ENCODE measurements around the gene NACA.

NACA gene

GRCh38 chr12:56724972-56725722 lies at the start of gene NACA:
NACA (minus strand) TSS chr12:56725299; CDS start chr12:56724521, 778 bp downstream.
- Histone ChIP-seq H3K36me3 (ENCODE audit: control insufficient read depth in 2 of 2, insufficient read depth in 1 of 2, low read length in 2 of 2) (peaks cover 23 to 71% of the 10 kb centered on the region in 2 experiments), H3K9me3 (ENCODE audit: control insufficient read depth, insufficient read depth, low read depth, low read length) (no peaks in the 10 kb centered on the region), H3K4me1 (ENCODE audit: control insufficient read depth, insufficient read depth, low read length) (peaks cover 7% of the 10 kb centered on the region; the same call in 1 of the 2 replicates), H3K27ac (ENCODE audit: extremely low read depth, low read depth, low read length) (peak within 1 kb of the TSS; percentile 99), H3K4me3 (ENCODE audit: low read depth, low read length) (peak within 1 kb of the TSS; percentile 73)
- ChIA-PET CTCF (interaction anchor here (0.6 to 1.7 kb wide), 5 partner anchors 57 to 387 kb away, joined by 3 to 9 read pairs (median 5); partner anchors contain the start of gene STAT6), POLR2A (interaction anchor here (0.5 to 5.1 kb wide), 25 partner anchors 9 to 751 kb away, joined by 3 to 63 read pairs (median 5); partner anchors contain the start of genes ATP5F1B, LRP1, PRIM1 and PTGES3)
- peak; percentile 59; the same call in 1 of the 2 replicates for TF ChIP-seq ZNF580 (tag by site-specific recombination; IDR thresholded peaks at IDR 0.05)
- TF ChIP-seq ZNF785 (tag by site-specific recombination; IDR thresholded peaks at IDR 0.05): no peak; the same call in 1 of the 2 replicates
- TF ChIP-seq ZNF24 (tag by site-specific recombination; IDR thresholded peaks at IDR 0.05): peak; percentile 42
- peak; percentile 62 for TF ChIP-seq ZNF660 (tag by site-specific recombination; IDR thresholded peaks at IDR 0.05)
- TF ChIP-seq ZNF555 (tag by site-specific recombination; conservative IDR thresholded peaks at IDR 0.05): no peak
- peak; percentile 86 for TF ChIP-seq ZFHX2 (tag by site-specific recombination; conservative IDR thresholded peaks at IDR 0.05)
- TF ChIP-seq ZNF335 (tag by site-specific recombination; conservative IDR thresholded peaks at IDR 0.05): peak; percentile 83
- peak; percentile 92 for TF ChIP-seq SP3 (tag by site-specific recombination; IDR thresholded peaks at IDR 0.05)
- TF ChIP-seq ZBTB17 (tag by site-specific recombination; IDR thresholded peaks at IDR 0.05): peak; percentile 96
- peak; percentile 68; the same call in 1 of the 2 replicates for TF ChIP-seq ZNF610 (tag by site-specific recombination; IDR thresholded peaks at IDR 0.05; ENCODE audit: borderline replicate concordance)
- peak; percentile 64; the same call in 1 of the 2 replicates for TF ChIP-seq ZNF121 (tag by site-specific recombination; IDR thresholded peaks at IDR 0.05)
- TF ChIP-seq YY1 (tag by site-specific recombination; IDR thresholded peaks at IDR 0.05): peak; percentile 98
- TF ChIP-seq ZBTB1 (tag by site-specific recombination; IDR thresholded peaks at IDR 0.05): 0 out of 2 replicates have a peak, but pooled peaks have one; percentile 53
- no peak for TF ChIP-seq ZNF174 (tag by site-specific recombination; IDR thresholded peaks at IDR 0.05)
- peak; percentile 83; the same call in 1 of the 2 replicates for TF ChIP-seq ZNF280D (tag by site-specific recombination; IDR thresholded peaks at IDR 0.05)
- TF ChIP-seq ZNF530 (tag by site-specific recombination; IDR thresholded peaks at IDR 0.05; ENCODE audit: low read depth): no peak
- TF ChIP-seq PBX3 (CRISPR knock-in tag; IDR thresholded peaks at IDR 0.05): no peak
- TF ChIP-seq GLIS1 (tag by site-specific recombination; IDR thresholded peaks at IDR 0.05): peak; percentile 72
- TF ChIP-seq KLF9 (tag by site-specific recombination; IDR thresholded peaks at IDR 0.05; ENCODE audit: low read depth): peak; percentile 79
- no peak for TF ChIP-seq ZNF416 (tag by site-specific recombination; IDR thresholded peaks at IDR 0.05)
- peak; percentile 77; the same call in 1 of the 2 replicates for TF ChIP-seq ZNF596 (tag by site-specific recombination; IDR thresholded peaks at IDR 0.05)
- peak; percentile 97 for TF ChIP-seq SP2 (tag by site-specific recombination; IDR thresholded peaks at IDR 0.05)
- TF ChIP-seq ZBTB11 (tag by site-specific recombination; conservative IDR thresholded peaks at IDR 0.05; ENCODE audit: low read depth): peak; percentile 92
- no peak for TF ChIP-seq ZNF19 (tag by site-specific recombination; IDR thresholded peaks at IDR 0.05; ENCODE audit: low read depth)
- peak; percentile 64 for TF ChIP-seq WT1 (tag by site-specific recombination; IDR thresholded peaks at IDR 0.05)
- peak; percentile 100 for TF ChIP-seq ZNF501 (tag by site-specific recombination; IDR thresholded peaks at IDR 0.05)
- TF ChIP-seq ZSCAN30 (tag by site-specific recombination; IDR thresholded peaks at IDR 0.05): peak; percentile 99
- TF ChIP-seq ZNF747 (tag by site-specific recombination; IDR thresholded peaks at IDR 0.05): no peak

Data from HEK293 (cell line).